ENCODE results near the gene PIP4K2A.
A peak's percentile ranks its signal among the peaks of the same experiment; 100 is the strongest.
"Not testable (repeated sequence)": the region's sequence is repeated elsewhere in the genome, so short reads cannot be mapped to it uniquely, and the experiment has no call there.

The PIP4K2A gene

GRCh38 chr10:22714479-22715289 lies at the start of gene PIP4K2A:
Gene PIP4K2A, minus strand, starts transcription at chr10:22714578. Its CDS starts 252 bp downstream, at chr10:22714326.
- DNase-seq = peak in 1 of 2 experiments; percentile 24

DNA sequence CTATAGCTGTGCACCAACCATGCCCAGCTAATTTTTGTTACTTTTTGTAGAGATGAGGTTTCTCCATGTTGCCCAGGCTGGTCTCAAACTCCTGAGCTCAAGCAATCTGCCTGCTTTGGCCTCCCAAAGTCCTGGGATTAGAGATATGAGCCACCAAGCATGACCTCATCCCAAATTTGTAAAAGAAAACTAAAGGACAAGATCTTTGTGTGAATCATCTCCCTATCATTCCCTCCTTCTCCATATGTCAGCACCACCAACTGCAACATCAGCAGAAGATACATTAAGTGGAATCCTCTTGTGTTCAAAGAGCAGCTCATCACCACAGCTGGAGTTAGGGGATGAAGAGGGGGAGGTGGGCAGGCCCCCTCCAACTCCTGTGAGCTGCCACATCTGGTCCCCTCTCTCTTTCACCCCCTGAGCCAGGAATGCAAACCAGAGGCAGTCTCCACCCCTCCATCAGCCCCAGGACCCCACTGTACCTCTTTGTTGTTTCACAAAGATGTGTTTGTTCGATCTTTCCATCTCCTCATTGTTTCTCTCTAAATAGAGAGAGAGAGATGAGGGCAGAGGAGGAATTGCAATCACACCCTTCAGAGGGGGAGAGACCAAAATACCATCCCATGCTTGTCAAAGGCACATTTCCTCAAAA lies 47.3 kb upstream of the PIP4K2A start:
- DNase-seq = no peak

- no peak for DNase-seq
Measured at GRCh38 chr10:22760025-22760424, 45.6 kb upstream of the PIP4K2A start.

GRCh38 chr10:22758867-22759266 lies 44.5 kb upstream of the PIP4K2A start:
- no peak for DNase-seq

DNA sequence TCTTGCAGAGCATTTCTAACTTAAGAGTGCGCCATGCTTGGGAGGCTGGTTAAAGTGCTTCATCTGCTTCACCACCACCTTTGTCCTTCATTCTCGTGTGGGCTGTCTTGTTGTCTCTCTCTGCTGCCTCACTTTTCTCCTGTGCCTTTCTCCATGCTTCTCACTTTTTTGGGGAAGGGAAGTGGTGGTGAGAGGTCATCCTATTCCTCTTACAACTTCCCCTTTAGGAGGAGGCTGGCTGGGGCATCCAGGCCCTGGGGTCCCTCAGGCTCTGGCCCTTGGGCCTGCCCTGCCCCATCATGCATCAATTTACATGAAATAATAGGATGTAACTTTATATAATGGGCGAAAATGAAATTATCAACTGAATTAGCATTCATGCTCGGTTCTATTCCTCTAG lies 39.9 kb upstream of the PIP4K2A start:
- no peak for DNase-seq

DNA sequence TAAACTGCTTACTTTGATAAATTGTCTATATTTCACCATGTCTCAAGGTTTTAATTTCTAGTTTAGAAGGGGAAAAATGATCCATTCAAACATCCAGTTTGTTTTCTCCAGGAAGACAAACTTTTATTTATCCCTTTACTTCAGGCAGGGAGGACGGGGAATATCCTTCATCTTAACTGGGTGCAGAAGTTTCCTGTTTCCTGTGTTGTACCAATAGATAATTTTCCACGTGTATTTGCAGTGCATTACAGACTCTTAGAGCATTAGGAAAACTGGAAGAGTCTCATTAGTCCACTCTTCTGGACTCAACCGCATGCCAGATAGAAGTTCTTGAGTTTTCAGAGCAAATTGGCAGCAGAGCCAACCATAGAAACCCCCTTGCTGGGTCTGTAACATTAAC lies 39.4 kb upstream of the PIP4K2A start:
- DNase-seq = no peak

DNA sequence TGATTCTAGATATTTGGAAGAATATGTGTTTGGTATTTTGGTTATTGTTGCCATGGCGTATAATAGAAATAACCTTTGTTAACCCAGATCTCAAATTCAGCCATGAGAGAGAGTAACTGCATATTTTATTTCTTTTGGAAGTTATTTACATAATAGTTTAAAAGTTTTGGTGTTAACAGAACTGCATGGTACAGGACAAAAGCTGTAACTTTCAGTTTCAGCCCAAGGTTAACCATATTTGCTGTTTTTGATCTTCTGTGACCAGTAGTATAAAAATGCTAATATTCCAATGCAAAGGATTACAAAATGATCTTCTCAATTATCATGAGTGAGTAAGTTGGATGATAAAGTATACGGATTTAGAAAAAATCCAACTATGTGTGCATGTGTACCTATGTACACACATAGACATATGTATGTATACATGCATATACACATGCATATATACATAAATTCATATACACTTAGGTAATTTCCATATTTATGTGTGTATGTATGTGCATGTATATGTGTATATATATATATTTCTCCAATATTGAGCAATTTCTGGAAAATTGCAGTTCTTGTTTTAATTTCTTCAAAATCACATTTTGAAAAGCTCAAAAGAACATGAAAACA lies 38.0 kb upstream of the PIP4K2A start:
- DNase-seq = no peak

- DNase-seq = no peak
Measured at GRCh38 chr10:22750131-22750530, 35.8 kb upstream of the PIP4K2A start.

DNA sequence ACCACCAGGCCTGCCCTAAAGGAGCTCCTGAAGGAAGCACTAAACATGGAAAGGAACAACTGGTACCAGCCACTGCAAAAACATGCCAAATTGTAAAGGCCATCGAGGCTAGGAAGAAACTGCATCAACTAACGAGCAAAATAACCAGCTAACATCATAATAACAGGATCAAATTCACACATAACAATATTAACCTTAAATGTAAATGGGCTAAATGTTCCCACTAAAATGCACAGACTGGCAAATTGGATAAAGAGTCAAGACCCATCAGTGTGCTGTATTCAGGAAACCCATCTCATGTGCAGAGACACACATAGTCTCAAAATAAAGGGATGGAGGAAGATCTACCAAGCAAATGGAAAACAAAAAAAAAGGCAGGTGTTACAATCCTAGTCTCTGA lies 30.5 kb upstream of the PIP4K2A start:
- DNase-seq = not testable (repeated sequence)

- DNase-seq = no peak
Measured at GRCh38 chr10:22742678-22743077, 28.3 kb upstream of the PIP4K2A start.

GRCh38 chr10:22741631-22742030 lies 27.3 kb upstream of the PIP4K2A start:
- not testable (repeated sequence) for DNase-seq

DNA sequence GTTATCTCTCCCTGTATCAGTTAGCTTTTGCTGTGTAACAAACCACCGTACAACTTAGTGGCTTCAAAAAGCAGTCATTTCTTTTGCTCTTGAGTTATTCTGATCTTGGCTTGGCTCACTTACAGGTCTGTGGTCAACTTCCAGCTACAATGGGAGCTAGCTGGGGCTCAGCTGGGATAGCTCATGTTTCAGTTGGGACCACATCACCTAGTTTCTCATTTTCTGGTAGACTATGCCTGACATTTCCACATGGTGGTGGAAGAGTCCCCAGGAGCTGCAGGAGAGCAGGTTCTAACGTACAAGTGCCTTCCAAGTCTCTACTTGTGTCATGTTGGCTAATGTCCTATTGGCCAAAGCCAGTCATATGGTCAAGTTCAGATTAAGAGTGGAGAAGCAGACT lies 25.8 kb upstream of the PIP4K2A start:
- DNase-seq = no peak

- DNase-seq = no peak
Measured at GRCh38 chr10:22737587-22737986, 23.2 kb upstream of the PIP4K2A start.

GRCh38 chr10:22736134-22736533 lies 21.8 kb upstream of the PIP4K2A start:
- DNase-seq = no peak

DNA sequence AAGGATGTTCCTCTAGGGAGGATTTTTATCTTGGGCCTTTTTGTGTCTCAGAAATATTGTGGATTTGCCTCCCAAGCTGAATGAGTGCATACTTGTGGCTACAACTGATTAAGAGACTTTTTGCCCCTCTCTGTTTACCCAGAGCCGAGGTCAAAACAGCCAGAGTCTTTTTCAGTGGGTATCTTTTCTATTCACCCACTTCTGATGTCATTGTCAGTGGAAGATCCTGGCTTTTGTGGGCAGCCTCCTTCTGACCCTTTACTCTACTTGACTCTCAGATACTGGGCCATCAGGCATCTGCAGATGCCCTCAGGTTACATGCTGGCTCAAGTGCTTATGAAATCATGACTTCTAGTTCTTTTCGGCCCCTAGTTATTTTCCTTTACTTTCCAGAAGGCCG lies 19.6 kb upstream of the PIP4K2A start:
- DNase-seq = no peak

DNA sequence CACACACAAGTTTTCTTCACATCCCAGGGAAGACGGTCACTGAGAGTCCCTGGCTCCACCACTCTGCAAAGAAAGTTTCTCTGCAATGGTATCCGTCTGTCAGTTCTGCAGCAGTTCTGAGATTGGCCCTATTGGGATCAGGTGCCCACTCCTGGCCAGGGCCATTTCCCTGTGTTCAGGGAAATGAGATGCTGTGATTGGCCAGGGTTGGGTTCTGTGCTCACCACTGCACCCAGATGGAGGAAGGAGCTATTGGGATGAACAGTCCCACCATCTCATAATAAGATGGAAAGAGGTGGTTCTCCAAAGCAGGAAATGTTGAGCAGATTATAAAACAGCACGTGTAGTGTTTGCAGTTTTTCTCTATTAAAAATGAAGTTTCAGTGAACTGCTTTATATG lies 13.3 kb upstream of the PIP4K2A start:
- DNase-seq = no peak

GRCh38 chr10:22727112-22727511 lies 12.7 kb upstream of the PIP4K2A start:
- no peak for DNase-seq

DNA sequence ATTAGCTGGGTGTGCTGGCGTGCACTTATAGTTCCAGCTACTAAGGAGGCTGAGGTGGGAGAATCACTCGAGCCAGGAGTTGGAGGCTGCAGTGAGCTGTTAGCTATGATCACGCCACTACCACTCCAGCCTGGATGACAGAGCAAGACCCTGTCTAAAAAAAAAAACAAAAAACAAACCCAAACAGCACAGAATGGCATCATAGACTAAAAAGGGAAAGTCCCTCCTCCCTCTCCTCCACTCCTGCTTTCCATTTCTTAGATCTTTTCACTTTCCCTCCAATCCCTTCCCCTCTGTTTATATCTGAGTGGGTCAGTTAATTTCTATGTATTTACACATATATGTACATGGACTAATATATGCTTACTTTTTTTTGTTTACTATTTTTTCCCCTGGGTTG lies 10.4 kb upstream of the PIP4K2A start:
- no peak for DNase-seq

- DNase-seq = no peak
Measured at GRCh38 chr10:22723783-22724182, 9.4 kb upstream of the PIP4K2A start.

DNA sequence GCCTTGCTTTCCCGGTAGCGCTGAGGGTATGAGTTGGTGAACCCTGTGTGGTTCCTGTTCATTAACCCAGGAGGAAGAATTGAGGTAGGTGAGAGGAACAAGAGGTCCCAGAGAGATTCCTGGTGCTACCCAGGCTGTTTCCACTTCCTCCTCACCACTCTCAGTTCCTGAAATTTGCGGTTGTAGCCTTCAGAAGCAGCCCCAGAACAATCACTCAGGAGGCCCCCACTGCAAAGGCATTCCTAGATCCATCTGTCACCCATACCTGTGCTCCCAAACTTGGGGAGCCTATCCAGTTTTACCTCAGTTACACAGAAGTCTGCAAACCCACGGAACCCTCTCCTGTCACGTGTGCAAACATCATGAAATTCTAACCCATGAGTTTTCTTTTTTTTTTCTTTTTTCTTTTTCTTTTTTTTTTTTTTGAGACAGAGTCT lies 9.0 kb upstream of the PIP4K2A start:
- DNase-seq = no peak

DNA sequence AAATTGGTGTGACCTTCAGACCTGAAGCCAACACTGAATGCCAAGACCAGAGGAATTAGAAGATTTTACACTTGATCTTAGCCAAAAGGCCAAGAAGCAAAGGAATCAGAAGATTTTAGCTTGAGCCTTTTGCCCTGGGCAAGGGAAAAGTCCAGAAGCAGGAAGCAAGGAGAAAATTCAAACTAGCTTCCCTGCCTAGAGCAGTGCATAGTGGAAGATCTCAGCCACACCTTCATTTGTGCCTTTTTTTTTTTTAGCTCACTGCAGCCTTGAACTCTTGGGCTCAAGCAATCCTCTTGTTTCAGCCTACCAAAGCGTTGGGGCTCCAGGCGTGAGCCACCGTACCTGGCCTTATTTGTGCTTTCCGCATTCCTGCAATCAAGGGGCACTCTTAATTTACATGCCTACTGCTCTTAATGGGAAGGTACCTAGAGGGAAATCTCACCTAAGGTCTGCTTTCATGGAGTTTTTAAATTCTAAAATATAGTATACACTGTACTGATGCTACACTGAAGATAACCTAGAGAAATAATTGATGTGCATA lies 8.3 kb upstream of the PIP4K2A start:
- no peak for DNase-seq

DNA sequence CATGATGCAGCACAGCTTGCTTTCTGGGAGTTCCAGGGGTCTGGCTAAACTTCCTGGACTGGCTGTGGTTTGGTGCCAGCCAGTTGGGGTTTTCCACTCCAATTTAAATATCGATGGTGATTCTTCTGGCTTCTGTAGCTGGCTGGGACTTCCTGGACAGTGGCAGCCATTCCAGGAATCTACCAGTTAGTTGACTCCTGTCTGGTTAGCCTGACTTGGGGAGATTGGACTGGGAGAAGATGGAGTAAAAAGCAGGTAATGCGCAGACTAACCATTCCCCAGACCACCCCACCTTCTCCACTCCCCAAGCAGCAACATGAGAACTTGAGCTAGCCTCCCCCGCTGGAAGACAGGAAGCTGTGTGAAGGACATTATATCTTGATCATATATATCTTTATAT lies 6.3 kb upstream of the PIP4K2A start:
- DNase-seq = no peak

GRCh38 chr10:22719406-22720042 lies 5.1 kb upstream of the PIP4K2A start:
- DNase-seq = no peak
